ENCODE data around the gene CCDC171. TPM values are rescaled to one million over a fixed set of nuclear protein-coding genes. Genes with fewer than 3 reads are reported as not detected.

The CCDC171 gene
- total RNA-seq, 1 experiment from 2014 or later = 2.4 TPM

- Histone ChIP-seq H3K56ac (ENCODE audit: insufficient read length, low read depth, low read length) (no peak overlapping the region), H3K4me1 (ENCODE audit: insufficient read depth, low read length) (no peaks in the 10 kb centered on the region), H3T11ph (ENCODE audit: low read length) (no peak overlapping the region), H3K23ac (ENCODE audit: insufficient read length, low read depth, low read length) (no peak overlapping the region), H2BK20ac (ENCODE audit: low read depth, low read length, poor library complexity, severe bottlenecking) (no peak overlapping the region), H3K23me2 (ENCODE audit: insufficient read length, low read depth, low read length, poor library complexity, severe bottlenecking) (no peaks in the 10 kb centered on the region), H2AK5ac (ENCODE audit: insufficient read length, low read length) (no peak overlapping the region), H4K20me1 (ENCODE audit: control insufficient read depth, insufficient read depth, insufficient read length) (no peaks in the 10 kb centered on the region), H2BK12ac (ENCODE audit: insufficient read length, low read depth, low read length) (no peak overlapping the region), H3K27me3 (ENCODE audit: insufficient read depth, low read length) (no peaks in the 10 kb centered on the region), H3K79me2 (ENCODE audit: insufficient read depth, low read length) (no peaks in the 10 kb centered on the region), H2AFZ (ENCODE audit: low read length) (no peak overlapping the region), H2BK5ac (ENCODE audit: insufficient read length, low read length) (no peak overlapping the region), H4K91ac (ENCODE audit: insufficient read length, low read depth, low read length) (no peak overlapping the region), H3K9ac (ENCODE audit: extremely low read depth, insufficient read length, low read length) (no peak overlapping the region), H3K4me2 (ENCODE audit: insufficient read depth, insufficient read length, low read length) (no peak overlapping the region), H3K27ac (ENCODE audit: insufficient read length, low read depth, low read length) (no peak overlapping the region), H2BK120ac (ENCODE audit: low read depth, low read length, poor library complexity, severe bottlenecking) (no peak overlapping the region), H4K8ac (replicated peaks; ENCODE audit: insufficient read length, low read depth, low read length) (no peak overlapping the region), H4K5ac (ENCODE audit: insufficient read length, low read depth, low read length) (no peak overlapping the region), H3K18ac (ENCODE audit: insufficient read length, low read depth, low read length) (no peak overlapping the region), H3K9me3 (ENCODE audit: control insufficient read depth, low read depth, low read length) (no peaks in the 10 kb centered on the region), H3K4ac (ENCODE audit: low read depth, low read length) (no peak overlapping the region), H3K14ac (ENCODE audit: insufficient read depth, low read length) (no peak overlapping the region), H2BK15ac (ENCODE audit: low read depth, low read length) (no peak overlapping the region), H3K79me1 (ENCODE audit: insufficient read depth, low read depth, low read length, poor library complexity, severe bottlenecking) (no peaks in the 10 kb centered on the region)
- H3K4me3 Mint-ChIP-seq = no peak overlapping the region
- H3K27me3 Mint-ChIP-seq (ENCODE audit: low read depth) = no peaks in the 10 kb centered on the region
- no peak for DNase-seq
- H3K36me3 Mint-ChIP-seq (ENCODE audit: insufficient read depth in 1 of 3, low read depth in 3 of 3) = no peaks in the 10 kb centered on the region
- H3K4me1 Mint-ChIP-seq = no peaks in the 10 kb centered on the region
- peak overlapping the region in 1 of 3 experiments; percentile 45; a peak in 1 of 7 replicates for H3K27ac Mint-ChIP-seq
- H3K9me3 Mint-ChIP-seq = no peaks in the 10 kb centered on the region
- no peak for TF ChIP-seq CTCF (conservative IDR thresholded peaks at IDR 0.05)
Observed at GRCh38 chr9:15843316-15843715, 290.5 kb downstream of the CCDC171 start.

All from H9 (cell line).